GM23338 (cell line): Measurements from ENCODE around the gene ATG2A.

ENCODE experiments used
- CREB1 ChIP-seq: fragments of 250-450 bp; sonication (Bioruptor Pico); IDR thresholded peaks from 2 replicates; pipeline ENCODE4 v1.5.0; 2020; ENCODE audit warnings: low read depth, mild to moderate bottlenecking, moderate library complexity
- CTCF ChIP-seq, 2 experiments: fragments of 200-600 bp in 1 of 2; sonication (generic) in 1 of 2; conservative IDR thresholded peaks; 2 replicates each; pipeline versions ENCODE4 v1.5.1 to v1.6.1; 2016 to 2017; ENCODE audit warnings: antibody characterized with exemption in 2 of 2, low read depth in 2 of 2, mild to moderate bottlenecking in 2 of 2, moderate library complexity in 1 of 2
- ETS1 ChIP-seq: IDR thresholded peaks from 2 replicates; pipeline ENCODE4 v1.6.1; 2016; ENCODE audit warnings: antibody characterized with exemption
- EZH2 ChIP-seq: fragments of 200-600 bp; sonication (generic); IDR thresholded peaks from one replicate; pipeline ENCODE4 v1.8.0; 2017; ENCODE audit warnings: antibody characterized with exemption, mild to moderate bottlenecking, low read depth; ENCODE audit not compliant: unreplicated experiment
- EZH2phosphoT487 ChIP-seq: fragments of 200-600 bp; sonication (generic); IDR thresholded peaks from one replicate; pipeline ENCODE4 v1.8.1; 2018; ENCODE audit warnings: antibody characterized with exemption; ENCODE audit not compliant: unreplicated experiment
- NANOG ChIP-seq: IDR thresholded peaks from 2 replicates; pipeline ENCODE4 v1.6.1; 2016; ENCODE audit warnings: antibody characterized with exemption, borderline replicate concordance
- POLR2AphosphoS5 ChIP-seq: IDR thresholded peaks from 2 replicates; pipeline ENCODE4 v1.6.1; 2016; ENCODE audit warnings: antibody characterized with exemption, low read depth

DNA sequence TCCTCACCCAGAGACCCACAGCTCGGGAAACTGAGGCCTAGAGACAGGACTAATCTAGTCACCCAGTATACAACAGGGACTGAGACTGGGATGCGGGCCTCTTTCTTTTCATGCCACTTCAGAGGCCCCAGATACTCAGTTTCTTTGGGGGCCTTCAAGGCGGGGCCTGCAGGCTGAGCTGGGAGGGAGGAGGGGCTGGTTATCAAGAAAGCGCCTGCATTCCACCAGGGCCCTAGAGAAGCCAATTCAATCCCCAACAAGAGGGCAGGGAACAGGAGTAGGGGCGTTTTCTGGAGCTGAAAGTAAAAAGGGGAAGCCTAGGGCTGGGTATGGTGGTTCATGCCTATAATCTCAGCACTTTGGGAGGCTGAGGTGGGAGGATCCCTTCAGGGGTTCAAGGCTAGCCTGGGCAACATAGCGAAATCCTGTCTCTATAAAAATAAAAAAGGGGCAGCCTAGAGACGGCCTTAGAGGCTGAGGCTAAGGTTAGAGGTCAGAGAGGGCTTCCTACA is 1.6 kb downstream of the ATG2A start:
- TF ChIP-seq CTCF (conservative IDR thresholded peaks at IDR 0.05; ENCODE audit: low read depth in 2 of 2), result no peak
- TF ChIP-seq EZH2phosphoT487, result no peak
- no peak for TF ChIP-seq POLR2AphosphoS5
- TF ChIP-seq NANOG, result no peak
- TF ChIP-seq EZH2, result no peak
- no peak for TF ChIP-seq ETS1
- no peak for TF ChIP-seq CREB1 (CRISPR knock-in tag)
